ENCODE results near the gene TARP.

DNA sequence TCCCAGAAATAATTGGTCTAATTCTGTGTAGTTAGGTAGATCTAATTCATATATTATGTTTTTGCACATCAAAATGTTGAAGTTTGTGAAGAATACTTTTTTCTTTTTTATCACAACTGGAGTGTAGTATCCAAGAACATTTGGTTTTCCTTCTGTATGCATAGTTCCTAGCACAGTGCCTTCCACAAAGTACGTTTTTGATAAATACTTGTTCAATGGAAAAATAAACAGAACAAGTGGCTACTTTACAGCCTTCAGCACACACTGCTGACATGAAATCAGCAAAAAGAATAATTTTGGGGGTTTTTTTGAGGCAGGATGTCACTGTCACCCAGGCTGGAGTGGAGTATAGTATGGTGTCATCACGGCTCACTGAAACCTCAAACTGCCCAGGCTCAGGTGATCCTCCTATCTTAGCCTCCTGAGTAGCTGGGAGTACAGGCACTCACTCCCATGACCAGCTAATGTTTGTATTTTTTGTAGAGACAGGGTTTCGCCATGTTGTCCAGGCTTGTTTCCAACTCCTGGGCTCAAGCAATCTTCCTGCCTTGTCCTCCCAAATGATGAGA, 27.9 kb downstream of the TARP start:
- TF ChIP-seq POLR2A (IDR thresholded peaks at IDR 0.05; ENCODE audit: extremely low read depth, insufficient read length) (no peak), MYC (IDR thresholded peaks at IDR 0.05; ENCODE audit: low read depth, low read length) (no peak)
- TF ChIP-seq, protein P1, sequence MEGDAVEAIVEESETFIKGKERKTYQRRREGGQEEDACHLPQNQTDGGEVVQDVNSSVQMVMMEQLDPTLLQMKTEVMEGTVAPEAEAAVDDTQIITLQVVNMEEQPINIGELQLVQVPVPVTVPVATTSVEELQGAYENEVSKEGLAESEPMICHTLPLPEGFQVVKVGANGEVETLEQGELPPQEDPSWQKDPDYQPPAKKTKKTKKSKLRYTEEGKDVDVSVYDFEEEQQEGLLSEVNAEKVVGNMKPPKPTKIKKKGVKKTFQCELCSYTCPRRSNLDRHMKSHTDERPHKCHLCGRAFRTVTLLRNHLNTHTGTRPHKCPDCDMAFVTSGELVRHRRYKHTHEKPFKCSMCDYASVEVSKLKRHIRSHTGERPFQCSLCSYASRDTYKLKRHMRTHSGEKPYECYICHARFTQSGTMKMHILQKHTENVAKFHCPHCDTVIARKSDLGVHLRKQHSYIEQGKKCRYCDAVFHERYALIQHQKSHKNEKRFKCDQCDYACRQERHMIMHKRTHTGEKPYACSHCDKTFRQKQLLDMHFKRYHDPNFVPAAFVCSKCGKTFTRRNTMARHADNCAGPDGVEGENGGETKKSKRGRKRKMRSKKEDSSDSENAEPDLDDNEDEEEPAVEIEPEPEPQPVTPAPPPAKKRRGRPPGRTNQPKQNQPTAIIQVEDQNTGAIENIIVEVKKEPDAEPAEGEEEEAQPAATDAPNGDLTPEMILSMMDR (IDR thresholded peaks at IDR 0.05; ENCODE audit: low read depth, low read length): no peak
- TF ChIP-seq, protein P2, sequence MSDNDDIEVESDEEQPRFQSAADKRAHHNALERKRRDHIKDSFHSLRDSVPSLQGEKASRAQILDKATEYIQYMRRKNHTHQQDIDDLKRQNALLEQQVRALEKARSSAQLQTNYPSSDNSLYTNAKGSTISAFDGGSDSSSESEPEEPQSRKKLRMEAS (IDR thresholded peaks at IDR 0.05; ENCODE audit: low read depth, low read length): no peak
